Activated gamma-delta T cell treated with anti-CD3 and anti-CD28 coated beads, Interleukin-2, amount 50 U/mL, for 16 hours (primary cell): ENCODE data around the gene KRT9.
"Not testable (repeated sequence)": the region's sequence is repeated elsewhere in the genome, so short reads cannot be mapped to it uniquely, and the experiment has no call there.

Experiments
- DNase-seq: peaks from one replicate; pipeline ENCODE4 v3.0.0-alpha.2; 2020; ENCODE audit warnings: low read depth

The KRT9 gene

DNA sequence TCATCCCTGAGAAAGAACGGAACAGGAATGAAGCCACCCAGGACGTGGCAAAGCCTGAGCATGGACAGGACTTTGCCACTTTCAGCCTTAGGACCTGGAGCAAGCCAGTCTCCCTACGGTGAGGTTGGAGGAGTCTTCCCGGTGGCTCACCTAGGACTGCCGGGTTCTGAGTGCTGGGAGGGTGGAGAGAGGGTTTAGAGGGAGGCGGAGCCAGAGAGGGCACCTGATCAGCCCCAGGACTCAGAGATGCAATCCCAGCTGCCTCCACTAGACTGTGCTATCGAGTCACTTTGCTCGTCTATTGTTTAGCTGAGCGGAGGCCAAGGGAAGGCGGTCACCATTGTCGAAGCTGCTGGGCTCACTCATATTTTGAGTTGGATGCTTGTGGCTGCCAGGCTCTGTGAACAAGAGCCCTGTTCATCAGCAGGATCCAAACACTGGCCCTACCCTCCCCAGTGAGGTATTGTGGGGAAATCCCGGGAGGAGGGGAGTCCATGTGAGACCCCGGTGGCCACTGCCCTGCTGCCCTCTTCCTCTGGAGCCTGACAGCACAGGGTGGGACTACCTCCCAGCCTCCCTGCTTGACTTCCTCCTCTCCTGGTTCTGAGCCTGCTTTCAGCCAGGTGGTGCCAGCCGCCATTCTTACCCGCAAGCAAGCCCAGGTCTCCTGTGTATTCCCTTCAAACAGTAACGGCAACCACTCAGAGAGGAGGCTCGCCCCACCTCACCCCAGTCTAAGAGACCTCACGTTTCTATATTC lies 7.8 kb upstream of the KRT9 start:
- peak; percentile 11 for DNase-seq

DNA sequence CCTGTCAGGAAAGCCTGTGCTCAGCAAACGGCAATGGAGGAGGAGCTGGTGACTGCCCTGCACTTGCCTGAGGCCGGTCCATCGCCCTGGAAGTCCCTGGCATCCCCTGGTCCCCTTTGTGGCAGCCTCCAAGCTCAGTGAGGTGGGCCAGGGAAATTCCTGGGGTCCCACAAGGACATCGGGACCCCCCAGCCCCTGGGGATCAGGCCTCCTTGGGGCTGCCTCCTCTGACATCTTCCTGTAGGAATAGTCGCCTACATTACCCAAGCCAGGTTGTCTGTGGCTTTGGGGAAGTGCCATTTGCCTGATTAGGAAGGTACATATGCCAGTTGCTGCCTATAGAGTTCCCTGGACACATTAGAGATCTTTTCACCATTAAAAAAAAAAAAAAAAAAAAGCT lies 7.1 kb upstream of the KRT9 start:
- DNase-seq, result no peak

DNA sequence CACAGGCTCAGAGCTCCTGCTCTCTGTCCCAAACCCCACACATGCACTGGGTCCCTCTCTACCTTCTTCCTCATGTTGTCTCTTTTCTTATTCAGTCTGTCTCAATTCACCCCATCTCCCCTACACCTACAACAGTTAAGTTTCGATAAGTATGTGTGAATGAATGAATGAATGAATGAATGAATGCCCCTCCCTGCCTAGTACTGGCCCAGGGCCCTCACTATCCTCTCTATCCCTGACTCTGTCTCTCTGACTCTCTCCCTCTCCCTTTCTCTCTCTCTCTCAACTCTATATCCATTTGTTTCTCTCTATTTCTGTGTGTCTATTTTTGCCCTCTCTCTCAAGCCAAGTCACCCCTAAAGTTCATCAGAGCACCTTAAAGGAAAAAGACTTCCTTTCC lies 6.7 kb upstream of the KRT9 start:
- no peak for DNase-seq

DNA sequence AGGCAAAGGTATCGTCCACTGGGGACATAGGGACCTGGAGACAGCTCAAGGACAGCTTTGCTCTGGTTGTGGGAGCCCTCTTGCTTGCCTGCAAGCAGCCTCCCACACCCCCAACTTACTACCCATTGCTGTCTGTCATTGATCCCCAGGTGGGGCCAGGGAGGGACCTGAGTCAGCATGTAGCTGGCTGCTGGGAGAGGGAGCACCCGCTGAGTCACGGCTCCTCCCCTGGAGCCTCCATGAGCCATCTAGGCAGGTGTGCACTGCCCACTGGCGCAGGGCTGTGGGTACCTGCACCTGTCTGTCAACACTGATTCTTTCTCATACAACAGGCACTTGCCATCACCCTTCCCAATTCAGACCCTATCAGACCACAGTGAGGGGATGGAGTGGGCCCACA lies 4.9 kb upstream of the KRT9 start:
- DNase-seq, result not testable (repeated sequence)

DNA sequence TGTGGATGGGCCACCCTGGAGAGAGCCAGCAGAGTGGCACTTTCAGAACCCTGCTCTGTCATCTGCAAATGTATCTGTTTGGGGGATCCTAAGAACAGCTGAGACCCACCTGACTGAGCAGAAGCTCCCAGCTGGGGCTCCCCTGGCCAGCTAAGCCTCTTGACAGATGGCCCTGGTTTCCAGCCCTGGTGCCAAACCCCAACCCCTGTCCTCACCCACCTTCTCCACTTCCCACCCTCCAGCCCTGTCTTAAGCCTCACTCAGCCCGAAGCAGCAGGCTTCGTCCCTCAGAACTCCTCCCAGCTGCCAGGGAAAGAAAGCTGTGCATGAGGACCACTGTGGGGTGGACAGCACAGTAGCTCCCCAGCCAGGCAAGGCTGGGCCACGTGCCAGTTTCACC lies 3.5 kb upstream of the KRT9 start:
- DNase-seq, result no peak

DNA sequence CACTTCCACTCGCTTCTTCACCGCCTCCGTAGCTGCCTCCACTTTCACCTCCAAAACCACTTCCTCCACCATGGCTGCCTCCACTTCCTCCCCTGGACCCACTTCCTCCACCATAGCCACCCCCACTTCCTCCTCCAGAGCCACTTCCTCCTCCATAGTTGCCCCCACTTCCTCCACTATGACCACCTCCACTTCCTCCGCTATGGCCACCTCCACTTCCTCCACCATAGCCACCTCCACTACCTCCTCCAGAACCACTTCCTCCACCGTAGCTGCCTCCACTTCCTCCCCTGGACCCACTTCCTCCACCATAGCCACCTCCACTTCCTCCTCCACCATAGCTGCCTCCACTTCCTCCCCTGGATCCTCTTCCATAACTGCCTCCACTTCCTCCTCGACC lies 4.5 kb downstream of the KRT9 start:
- DNase-seq, result no peak

DNA sequence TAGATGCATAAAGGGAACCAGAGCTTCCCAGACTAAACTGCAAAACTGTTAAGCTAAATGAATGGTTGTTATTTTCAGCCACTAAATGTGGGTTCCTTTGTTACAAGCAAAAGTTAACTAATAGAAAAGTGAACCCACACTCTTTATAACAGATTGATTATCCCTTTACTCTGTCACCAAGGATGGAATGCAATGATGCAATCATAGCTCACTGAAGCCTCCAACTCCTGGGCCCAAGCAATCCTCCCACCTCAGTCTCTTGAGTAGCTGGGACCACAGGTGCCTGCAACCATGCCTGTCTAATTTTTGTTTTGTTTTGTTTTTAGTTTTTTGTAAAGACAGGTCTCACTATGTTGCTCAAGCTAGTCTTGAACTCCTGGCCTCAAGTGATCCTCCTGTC lies 6.5 kb downstream of the KRT9 start:
- no peak for DNase-seq

DNA sequence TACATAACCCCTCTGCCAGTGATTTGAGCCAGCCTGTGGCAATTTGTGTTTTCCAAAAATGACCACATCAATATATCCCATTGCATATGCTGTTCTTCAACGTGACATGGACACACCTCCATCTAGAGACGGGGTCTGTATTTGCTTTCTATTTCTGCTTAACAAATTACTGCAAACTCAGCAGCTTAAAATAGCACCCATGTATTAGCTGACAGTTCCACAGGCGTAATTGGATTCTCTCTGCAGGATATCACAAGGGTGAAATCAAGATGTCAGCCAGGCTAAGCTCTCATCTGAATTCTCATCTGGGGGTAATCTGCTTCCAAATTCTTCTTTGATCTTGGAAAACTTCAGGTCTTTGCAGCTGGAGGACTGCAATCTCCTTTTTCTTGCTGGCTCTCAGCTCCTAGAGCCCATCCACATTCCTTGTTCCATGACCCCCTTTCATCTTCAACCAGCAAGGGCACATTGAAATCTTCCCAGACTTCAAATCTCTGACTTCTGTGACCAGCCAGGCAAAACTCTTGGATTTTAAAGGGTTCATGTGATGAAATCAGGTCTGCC lies 8.2 kb downstream of the KRT9 start:
- no peak for DNase-seq

DNA sequence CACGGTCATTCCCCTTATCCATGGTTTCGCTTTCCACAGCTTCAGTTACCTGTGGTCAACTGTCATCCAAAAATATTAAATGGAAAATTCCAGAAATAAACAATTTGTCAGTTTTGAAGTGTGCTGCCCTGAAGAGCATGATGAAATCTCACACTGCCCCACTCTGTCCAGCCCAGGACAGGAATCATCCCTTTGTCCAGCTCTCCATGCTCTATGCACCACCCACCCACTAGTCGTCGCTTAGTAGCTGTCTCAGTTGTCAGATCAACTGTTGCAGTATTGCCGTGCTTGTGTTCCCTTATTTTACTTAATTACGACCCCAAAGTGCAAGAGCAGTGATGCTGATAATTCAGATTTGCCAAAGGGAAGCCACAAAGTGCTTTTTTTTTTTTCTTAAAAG lies 10.3 kb downstream of the KRT9 start:
- no peak for DNase-seq

DNA sequence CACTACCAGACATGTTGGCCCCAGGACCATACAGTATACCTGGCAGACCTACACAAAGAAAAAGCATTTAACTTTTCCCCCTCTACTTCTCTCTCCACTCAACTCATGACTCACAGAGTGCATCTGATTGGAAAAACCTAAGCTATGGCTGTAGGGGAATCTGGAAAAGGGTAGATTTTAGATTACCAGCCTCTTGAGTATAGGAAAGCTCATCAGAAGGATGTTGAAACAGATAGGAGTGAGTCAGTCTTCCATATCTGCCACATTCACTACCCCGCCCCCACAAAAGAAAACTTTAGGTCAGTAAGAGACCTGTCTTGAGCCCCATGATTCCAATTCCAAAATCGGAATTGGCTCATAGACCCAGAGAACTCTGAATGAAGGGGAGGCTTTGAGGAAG lies 12.3 kb downstream of the KRT9 start:
- DNase-seq, result no peak

DNA sequence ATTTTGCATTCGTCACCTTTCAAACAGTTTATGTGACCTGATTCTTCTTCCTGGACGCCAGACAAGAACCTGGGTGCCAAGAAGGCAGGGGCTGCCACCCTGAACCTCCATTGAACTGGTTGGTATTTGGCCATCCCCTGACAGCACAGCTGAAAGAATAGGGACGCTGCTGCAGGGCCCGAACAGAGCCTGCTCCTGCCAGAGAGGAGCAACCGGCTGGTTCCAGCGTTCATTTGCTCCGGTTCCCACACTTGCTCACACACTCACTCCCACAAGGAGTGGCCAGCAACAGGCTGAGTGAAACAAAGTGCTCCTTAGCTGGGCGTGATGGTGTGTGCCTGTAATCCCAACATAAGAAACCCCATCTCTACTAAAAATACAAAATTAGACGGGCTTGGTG lies 14.9 kb downstream of the KRT9 start:
- DNase-seq, result no peak

DNA sequence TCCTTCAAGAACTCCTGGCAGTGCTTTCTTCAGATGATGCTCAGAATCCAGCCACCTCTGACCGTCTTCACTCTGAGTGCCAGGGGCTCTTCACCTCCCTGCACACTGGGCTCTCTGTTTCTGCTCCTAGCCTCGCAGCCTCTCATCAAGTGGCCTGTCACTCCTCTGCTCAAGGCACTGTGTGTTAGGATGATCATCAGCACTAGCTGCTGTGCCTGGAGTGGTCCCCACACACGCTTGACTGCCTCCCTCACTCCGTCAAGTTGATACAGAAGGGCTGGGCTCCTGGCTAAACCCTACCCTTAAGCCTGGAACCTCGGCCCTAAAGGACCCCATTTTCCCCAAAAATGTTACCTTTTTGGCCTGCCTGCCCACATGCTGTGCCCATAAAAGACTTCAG lies 15.6 kb downstream of the KRT9 start:
- DNase-seq, result no peak

DNA sequence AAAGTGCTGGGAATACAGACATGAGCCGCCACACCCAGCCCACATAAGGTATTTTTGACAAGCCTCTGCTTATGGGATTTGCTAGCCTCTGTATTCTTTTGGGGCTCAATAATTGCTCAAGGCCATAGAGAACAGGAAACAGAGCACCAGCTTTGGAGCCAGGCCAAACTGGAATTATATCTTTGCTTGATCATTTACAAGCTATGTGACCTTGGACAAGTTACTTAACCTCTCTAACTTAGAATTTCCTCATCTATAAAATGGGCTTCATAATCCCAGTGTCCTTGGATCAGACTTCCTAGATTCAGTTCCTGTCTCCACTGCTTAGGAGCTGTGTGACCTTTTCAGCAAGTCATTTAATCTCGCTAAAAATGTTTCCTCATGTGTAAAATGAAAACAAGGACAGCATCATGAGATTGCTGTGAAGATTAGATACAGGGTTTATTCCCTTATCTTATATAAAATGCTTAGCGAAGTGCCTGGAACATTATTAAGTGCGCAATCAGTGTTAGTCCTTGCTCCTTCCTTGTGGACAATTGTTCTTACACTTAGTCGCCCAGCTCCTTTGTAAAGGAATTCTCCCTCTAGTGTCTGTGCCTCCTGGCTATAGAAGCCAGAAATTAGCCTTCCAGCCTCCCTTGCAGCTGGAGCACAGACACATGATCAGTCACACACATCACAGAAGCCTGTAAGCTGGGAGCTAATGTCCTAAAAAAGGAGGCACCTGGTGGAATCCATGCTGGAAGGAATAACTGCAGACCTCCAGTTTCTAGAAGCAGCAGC lies 16.6 kb downstream of the KRT9 start:
- no peak for DNase-seq

DNA sequence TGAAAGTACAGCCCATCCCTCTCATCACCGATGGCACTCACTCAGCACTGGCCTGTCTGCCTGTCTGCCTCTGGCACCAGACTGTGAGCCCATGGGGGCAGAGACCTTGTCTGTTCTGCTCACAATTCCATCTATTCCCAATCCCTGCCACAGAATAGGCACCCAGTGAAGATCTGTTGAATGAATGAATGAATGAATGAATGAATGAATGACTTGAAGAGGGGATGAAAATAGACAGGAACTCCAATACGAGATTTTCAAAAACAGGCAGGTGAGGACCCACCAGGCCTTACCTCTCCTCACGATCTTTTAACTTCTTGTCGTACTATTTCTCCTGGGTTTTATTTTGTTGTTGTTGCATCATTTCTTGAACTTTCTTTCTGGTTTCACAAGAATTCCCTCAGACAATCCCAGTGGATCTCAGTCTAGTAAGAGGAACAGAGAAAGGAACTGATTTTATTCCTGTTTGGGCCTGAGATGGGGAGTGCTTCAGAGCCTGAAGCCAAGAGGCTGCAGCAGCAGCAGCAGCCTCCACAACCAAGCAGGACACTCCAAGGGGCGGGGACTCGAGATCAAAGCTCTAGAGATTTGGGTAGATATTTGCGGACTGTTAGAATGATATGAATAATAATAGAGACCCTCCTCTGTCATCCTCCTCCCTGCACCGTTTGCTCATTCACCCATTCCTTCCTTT lies 17.7 kb downstream of the KRT9 start:
- DNase-seq, result no peak

DNA sequence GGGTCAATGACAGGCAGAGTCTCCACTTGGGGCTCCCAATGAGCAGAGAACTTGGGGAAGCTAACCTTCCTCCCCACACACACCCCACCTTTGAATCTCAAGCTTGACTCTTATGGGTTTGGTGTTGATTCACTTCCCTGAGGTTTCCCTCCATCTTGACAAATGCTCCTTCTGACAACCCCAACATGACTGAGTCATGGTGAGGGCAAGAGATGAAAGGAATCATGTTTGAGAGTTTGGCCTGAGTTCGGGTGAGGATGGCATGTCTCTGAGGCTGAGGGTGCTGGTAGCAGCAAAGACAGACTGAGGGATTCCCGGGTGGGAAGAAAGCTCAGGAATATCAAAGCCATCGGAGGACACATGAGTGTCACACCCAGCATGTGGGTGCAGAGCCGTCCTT lies 18.7 kb downstream of the KRT9 start:
- no peak for DNase-seq

DNA sequence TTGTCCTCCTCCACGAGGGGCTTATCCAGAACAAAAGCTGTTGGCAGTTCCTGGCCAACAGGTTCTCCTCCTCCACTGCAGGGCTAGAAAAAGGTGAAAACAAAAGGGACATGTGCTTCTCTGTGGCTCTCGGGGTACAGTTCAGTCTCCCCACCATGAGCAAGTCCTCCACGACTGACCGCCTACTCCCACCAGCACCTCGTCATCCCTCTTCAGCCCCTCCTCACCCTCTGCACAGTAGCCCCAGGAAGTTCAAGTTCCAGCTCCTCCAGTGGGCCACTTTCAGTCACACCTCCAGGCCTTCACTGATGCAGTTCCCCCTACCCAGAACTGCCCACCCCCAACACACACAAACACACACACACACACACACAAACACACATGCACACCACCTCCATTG lies 19.4 kb downstream of the KRT9 start:
- DNase-seq, result no peak

DNA sequence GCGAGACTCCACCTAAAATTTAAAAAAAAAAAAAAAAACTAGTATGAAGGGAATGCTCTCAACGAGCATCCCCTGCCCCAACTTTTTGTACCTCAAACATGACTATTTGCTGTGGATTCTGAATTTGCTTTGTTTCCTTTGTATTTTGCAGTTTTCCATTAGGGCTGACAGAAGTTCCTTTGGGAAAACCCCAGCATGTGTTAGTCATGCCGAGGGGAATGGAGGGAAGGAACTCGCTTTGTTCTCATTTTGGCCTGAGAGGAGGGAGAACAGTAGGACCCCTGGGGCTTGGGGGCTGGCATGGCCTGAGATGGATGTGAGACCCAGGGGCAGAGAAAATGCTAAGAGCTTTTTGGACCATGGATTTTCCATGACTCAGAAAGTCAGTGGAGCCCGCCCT lies 20.5 kb downstream of the KRT9 start:
- DNase-seq, result no peak

DNA sequence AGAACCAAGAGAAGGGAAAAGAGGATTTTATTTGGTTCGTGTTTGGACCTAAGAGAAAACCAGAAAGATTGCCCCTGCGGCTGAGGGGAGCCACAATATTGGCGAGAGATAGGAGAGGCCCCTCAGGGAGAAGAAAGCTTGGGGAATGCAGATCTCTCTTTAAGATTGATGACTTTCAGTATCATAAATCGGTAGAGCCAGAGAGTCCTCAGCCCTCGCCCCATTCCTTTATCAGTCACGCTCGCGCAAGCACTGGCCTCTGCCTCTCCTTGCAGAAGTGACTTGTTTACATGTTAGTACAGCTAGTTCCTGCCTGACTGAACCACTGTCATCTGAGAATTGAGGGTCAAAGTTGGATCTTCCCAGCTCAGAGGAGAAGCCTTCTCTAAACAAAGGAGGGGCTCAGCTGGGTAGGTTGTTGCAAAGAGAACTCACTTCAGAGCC lies 22.2 kb downstream of the KRT9 start:
- no peak for DNase-seq

DNA sequence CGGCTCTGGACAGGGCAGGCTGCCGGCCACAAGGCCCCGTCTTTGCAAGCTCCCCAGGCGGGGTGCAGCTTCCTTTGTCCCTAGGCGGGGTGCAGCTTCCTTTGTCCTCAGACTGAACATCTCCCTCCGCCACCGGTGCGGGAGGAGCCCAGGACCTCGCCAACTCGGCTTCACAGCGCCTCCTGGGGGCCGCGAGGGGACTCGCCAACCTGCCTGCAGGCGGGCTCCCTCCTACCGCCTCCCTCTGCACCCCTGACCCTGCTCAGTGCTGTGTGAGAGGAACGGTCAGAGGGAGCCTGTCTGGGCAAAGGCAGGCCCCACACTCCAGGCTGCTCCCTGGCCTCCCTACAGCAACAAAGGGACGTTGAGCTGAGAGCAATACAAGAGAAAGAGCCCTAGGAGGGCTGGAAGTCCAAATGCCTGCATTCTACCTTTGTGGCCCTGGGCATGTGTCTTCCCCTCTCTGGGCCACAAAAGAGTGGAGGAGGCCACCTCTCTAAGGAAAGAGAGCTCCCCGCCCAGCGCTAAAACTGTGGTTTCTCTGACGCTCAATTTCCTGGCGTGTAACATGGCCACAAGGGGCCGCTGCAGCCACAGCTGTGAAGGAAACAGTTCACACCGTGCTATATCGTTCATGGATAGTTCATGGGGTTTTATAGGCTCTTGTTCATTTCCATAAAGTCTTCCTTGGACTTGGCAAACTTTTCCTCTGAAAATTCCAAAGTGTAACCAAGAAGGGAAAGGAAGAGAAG lies 22.8 kb downstream of the KRT9 start:
- peak; percentile 68 for DNase-seq

DNA sequence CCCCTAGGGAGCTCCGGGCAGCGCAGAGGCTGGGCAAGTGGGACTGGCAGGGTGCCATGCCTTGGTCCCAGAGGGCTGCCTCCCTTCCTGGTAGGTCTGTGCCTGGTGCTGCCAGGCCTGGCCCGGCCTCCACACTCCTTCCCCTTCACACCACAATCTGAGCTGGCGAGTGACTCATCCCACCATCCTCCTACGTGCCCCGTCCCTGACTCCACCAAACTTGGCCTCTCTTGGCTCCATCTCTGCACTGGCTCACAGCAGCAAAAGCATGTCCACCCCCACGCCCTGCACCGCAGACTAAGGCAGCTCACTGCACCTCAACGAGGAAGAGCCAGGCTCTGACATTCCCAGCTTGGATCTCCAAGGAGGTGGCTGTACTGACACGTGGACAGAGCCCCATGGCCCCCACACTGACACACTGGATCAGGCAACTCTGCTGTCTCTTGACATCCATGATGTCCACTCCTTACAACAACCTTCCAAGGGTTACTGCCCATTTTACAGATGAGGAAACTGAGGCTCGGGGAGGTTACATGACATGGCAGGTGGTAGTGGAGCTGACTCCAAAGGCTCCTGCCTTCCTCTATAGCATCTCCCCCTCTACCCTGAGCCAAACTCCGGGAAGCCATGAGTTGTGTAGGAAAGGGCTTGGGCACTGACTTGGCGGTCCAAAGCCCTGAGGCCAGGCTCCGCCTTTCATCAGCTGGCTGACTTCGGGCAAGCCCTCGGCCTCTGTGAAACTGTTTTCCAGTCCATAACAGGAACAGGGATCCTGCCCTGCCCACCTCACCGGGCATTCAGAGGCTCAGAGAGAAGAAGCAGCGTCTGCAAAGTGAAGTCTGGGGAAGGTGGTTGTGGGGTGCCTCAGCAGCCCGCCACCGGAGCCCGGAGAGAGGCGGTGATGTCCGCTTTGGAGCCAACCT lies 23.7 kb downstream of the KRT9 start:
- peak; percentile 36 for DNase-seq

DNA sequence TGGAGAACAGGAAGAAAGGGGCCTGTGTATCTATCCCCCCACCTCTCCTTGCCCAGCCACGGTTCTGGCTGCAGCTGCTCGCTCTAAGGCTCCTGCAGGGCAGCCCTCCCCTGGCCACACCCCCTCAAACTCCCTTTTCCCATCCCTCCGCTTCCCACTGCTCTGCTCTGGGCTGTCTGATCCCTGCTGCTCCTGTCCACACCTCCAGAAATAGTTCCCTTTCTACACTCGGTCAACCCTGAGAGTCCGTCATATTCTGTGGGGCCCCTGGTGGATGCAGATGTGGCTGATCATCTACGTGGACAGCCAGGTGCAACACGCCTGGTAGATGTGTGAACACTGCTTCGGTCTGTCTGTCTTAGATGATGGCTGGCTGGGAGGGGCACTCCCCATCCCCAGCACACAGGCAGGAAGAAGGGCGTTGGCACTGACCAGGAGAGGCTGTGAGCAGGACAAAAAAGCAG lies 24.4 kb downstream of the KRT9 start:
- no peak for DNase-seq
